Measurements from ENCODE around the gene TPMT.

DNA sequence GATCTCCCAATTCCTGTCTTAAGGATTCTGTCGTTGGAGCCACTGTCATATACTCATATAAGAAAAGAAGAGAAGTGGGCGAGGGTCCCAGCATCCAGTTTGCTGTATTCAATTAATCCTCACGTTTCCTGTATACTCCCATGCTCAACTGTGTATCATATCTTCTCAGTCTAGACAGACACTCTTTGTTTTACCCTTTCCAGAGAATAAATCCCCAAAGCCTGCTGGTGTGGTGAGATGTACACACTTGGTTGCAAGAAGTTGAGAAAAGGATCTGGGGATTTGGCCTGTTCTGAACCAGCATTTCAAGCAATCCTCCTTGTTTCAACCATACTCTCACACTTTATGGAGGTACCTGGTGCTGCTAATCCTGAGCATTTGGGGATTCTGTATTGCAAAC is 3.1 kb downstream of the TPMT start:
- TF ChIP-seq CTCF (conservative IDR thresholded peaks at IDR 0.05) (no peak), EZH2 (IDR thresholded peaks at IDR 0.05; ENCODE audit: low read depth) (no peak)

Data from PC-9 (cell line).